Mucosa of descending colon (tissue), 3 donors: ENCODE data around the gene XRCC1. TPM values are rescaled to one million over a fixed set of nuclear protein-coding genes. Genes with fewer than 3 reads are reported as not detected.
A peak's percentile ranks its signal among the peaks of the same experiment; 100 is the strongest.
"Not testable (repeated sequence)": the region's sequence is repeated elsewhere in the genome, so short reads cannot be mapped to it uniquely, and the experiment has no call there.

ENCODE experiments used
- ATAC-seq: fragments of 200-7000 bp; cut with Tn5 transposase; one replicate; pipeline ENCODE4 v1.9.1; 2020; ENCODE audit warnings: mild to moderate bottlenecking, moderate library complexity
- DNase-seq, 3 donors: peaks; one replicate each; pipeline ENCODE4 v3.0.0-alpha.2; 2020
- H3K36me3 ChIP-seq: fragments of 200-600 bp; one replicate; pipeline ENCODE4 v1.8.0; 2021; ENCODE audit warnings: low read depth, mild to moderate bottlenecking
- H3K4me1 ChIP-seq: fragments of 200-600 bp; one replicate; pipeline ENCODE4 v1.8.0; 2021; ENCODE audit warnings: low read depth, mild to moderate bottlenecking
- H3K4me3 ChIP-seq: fragments of 200-600 bp; one replicate; pipeline ENCODE4 v1.8.0; 2021; ENCODE audit warnings: mild to moderate bottlenecking
- H3K9me3 ChIP-seq: fragments of 200-600 bp; one replicate; pipeline ENCODE4 v1.8.0; 2021; ENCODE audit warnings: mild to moderate bottlenecking
- CTCF ChIP-seq: fragments of 200-600 bp; IDR thresholded peaks from one replicate; pipeline ENCODE4 v1.8.0; 2022; ENCODE audit warnings: antibody characterized with exemption, mild to moderate bottlenecking
- intact Hi-C, 2 donors: fragments of 100-400 bp; cut with DNase I in 1 of 2; cut with micrococcal nuclease in 1 of 2; formaldehyde crosslinking; loops; one replicate each; pipeline versions ENCODE4 v1.11.0 to v1.11.1; 2022; cut with DNase I, micrococcal nuclease
- total RNA-seq, 3 donors: library from RNA; stranded (reverse); fragmentation: NEBNext Ultra II Directional in 2 of 3; extraction: Animal tissue kit (Norgen Biotek cat#: 25700) in 2 of 3; gene quantifications; one replicate each; pipeline versions ENCODE4 v1.2.1 to v1.2.4, GENCODE V29; 2021 to 2023
- donor health status: DM: no; HTN: no; CAD: no; lungs with moderate emphysema.
- donor health status: DM: no; HTN: no; CAD: no.
- donor health status: DM: no; HTN: yes; CAD: no.

XRCC1 gene
- total RNA-seq, 3 donors from 2014 or later: 16.4 to 33.4 (median 21.1) TPM

DNA sequence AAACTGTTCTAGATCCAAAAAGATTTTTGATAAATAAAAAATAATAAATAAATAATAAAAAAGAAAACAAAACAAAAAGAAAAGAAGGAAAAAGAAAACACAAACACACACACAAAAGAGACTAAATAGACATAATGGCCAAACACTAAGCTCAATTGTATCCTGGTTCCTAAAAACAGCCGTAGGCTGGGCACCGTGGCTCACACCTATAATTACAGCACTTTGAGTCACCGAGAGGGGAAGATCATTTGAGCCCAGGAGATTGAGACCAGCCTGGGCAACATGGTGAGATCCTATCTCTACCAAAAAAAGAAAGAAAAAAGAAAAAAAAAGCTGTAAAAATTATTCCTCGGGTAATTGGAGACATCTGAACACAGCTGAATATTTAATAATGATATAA is 57.3 kb downstream of the XRCC1 start:
- no peak overlapping the region for H3K4me3 ChIP-seq
- intact Hi-C loops: loop anchor here in 1 of 2 donors (5.0 kb wide), 1 partner anchor 71 kb away; no protein-coding TSS in a partner anchor
- ATAC-seq (no peak), DNase-seq (no peak)
- no peaks in the 10 kb centered on the region for H3K9me3 ChIP-seq
- H3K36me3 ChIP-seq: no peaks in the 10 kb centered on the region
- peaks cover 11% of the 10 kb centered on the region for H3K4me1 ChIP-seq
- TF ChIP-seq CTCF: no peak

GRCh38 chr19:43512399-43512798 is 62.9 kb downstream of the XRCC1 start:
- DNase-seq, H3K4me1 ChIP-seq, H3K36me3 ChIP-seq, intact Hi-C loops, H3K4me3 ChIP-seq, H3K9me3 ChIP-seq, ATAC-seq: not testable (repeated sequence)

DNA sequence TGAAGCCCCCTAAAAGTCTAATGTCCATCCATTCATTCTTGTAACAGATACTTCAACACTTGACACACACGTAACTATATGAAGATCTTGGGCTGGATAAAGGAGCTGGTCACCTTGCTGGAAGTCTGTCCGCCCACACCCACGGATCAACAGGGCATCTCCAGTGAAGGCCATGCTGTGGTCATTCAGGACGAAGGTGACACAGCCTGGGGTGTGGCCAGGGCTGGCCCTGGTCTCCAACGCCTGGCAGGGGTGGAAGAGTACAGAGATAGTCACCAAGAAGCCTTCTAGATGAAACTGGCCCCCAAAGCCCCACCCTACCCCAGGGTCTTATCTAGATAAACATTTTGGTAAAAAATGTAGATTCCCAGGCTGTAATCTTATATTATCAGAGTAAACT is 64.0 kb downstream of the XRCC1 start:
- H3K4me1 ChIP-seq: no peaks in the 10 kb centered on the region
- ATAC-seq (peak; percentile 75), DNase-seq (no peak)
- H3K36me3 ChIP-seq: no peaks in the 10 kb centered on the region
- intact Hi-C loops: no loop called here
- no peaks in the 10 kb centered on the region for H3K9me3 ChIP-seq
- TF ChIP-seq CTCF: no peak
- no peak overlapping the region for H3K4me3 ChIP-seq

GRCh38 chr19:43510713-43511112 is 64.6 kb downstream of the XRCC1 start:
- no peaks in the 10 kb centered on the region for H3K36me3 ChIP-seq
- no peaks in the 10 kb centered on the region for H3K9me3 ChIP-seq
- DNase-seq (no peak), ATAC-seq (no peak)
- no peak overlapping the region for H3K4me3 ChIP-seq
- no peaks in the 10 kb centered on the region for H3K4me1 ChIP-seq
- intact Hi-C loops: no loop called here
- no peak for TF ChIP-seq CTCF

DNA sequence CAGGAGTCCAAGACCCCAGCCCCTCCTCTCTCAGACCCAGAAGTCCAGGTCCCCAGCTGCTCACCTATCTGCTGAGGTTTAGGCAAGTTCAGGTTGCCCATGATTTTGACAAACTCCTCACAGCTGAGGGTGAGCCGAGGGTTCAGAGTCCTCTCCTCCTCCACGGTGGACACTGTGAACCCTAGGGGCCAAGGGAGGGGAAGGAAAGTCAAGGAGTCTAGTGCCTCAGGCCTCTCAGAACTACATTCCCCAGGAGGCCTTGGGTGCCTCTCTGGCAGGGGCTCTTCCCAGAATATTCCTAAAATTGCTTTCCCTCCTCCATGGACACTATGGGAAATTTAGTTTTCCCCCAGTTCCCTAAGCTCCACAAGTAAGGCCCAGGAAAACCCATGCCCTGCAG is 67.4 kb downstream of the XRCC1 start:
- Histone ChIP-seq H3K9me3 (no peaks in the 10 kb centered on the region), H3K4me1 (peaks cover 4% of the 10 kb centered on the region), H3K36me3 (no peaks in the 10 kb centered on the region), H3K4me3 (no peak overlapping the region)
- TF ChIP-seq CTCF: no peak
- intact Hi-C loops: no loop called here
- DNase-seq (no peak), ATAC-seq (no peak)

- intact Hi-C loops: no loop called here
- Histone ChIP-seq H3K36me3 (no peaks in the 10 kb centered on the region), H3K9me3 (no peaks in the 10 kb centered on the region), H3K4me3 (no peak overlapping the region), H3K4me1 (peaks cover 4% of the 10 kb centered on the region)
- DNase-seq: no peak
- no peak for TF ChIP-seq CTCF
- no peak for ATAC-seq
These were observed 68.7 kb downstream of the XRCC1 start for GRCh38 chr19:43506629-43507028.
